ENCODE measurements around the gene MYOD1.

- TF ChIP-seq CTCF (conservative IDR thresholded peaks at IDR 0.05 in 1 of 2, IDR thresholded peaks at IDR 0.05 in 1 of 2; ENCODE audit: extremely low read depth in 1 of 2, insufficient read depth in 1 of 2, low read depth in 1 of 2, low read length in 2 of 2) (no peak), EZH2 (IDR thresholded peaks at IDR 0.05; ENCODE audit: borderline replicate concordance, low read length) (no peak)
These were observed 15.1 kb downstream of the MYOD1 start, which contains the start of gene KCNC1 for GRCh38 chr11:17734418-17734911.

Data from mammary epithelial cell (primary cell).